ENCODE measurements around the gene IQSEC1.

IQSEC1 gene

GRCh38 chr3:13053893-13054292 lies 19.3 kb downstream of the IQSEC1 start:
- TF ChIP-seq CTCF (IDR thresholded peaks at IDR 0.05) = no peak

- TF ChIP-seq CTCF (IDR thresholded peaks at IDR 0.05) = no peak
These were observed 19.8 kb downstream of the IQSEC1 start for GRCh38 chr3:13053420-13053819.

- no peak for TF ChIP-seq CTCF (IDR thresholded peaks at IDR 0.05)
These were observed 20.9 kb downstream of the IQSEC1 start for GRCh38 chr3:13052191-13052820.

- TF ChIP-seq CTCF (IDR thresholded peaks at IDR 0.05) = no peak
These were observed 21.6 kb downstream of the IQSEC1 start for GRCh38 chr3:13051581-13051980.

GRCh38 chr3:13051066-13051465 lies 22.2 kb downstream of the IQSEC1 start:
- no peak for TF ChIP-seq CTCF (IDR thresholded peaks at IDR 0.05)

GRCh38 chr3:13050446-13050845 lies 22.8 kb downstream of the IQSEC1 start:
- TF ChIP-seq CTCF (IDR thresholded peaks at IDR 0.05) = no peak

GRCh38 chr3:13049400-13049799 lies 23.8 kb downstream of the IQSEC1 start:
- no peak for TF ChIP-seq CTCF (IDR thresholded peaks at IDR 0.05)
